ENCODE results near the gene DCLK1. TPM values are rescaled to one million over a fixed set of nuclear protein-coding genes. Genes with fewer than 3 reads are reported as not detected.
"Not testable (repeated sequence)": the region's sequence is repeated elsewhere in the genome, so short reads cannot be mapped to it uniquely, and the experiment has no call there.

DCLK1 gene
- total and polyA plus RNA-seq, 10 donors, result 2.0 to 22.1 (median 11.7) TPM

DNA sequence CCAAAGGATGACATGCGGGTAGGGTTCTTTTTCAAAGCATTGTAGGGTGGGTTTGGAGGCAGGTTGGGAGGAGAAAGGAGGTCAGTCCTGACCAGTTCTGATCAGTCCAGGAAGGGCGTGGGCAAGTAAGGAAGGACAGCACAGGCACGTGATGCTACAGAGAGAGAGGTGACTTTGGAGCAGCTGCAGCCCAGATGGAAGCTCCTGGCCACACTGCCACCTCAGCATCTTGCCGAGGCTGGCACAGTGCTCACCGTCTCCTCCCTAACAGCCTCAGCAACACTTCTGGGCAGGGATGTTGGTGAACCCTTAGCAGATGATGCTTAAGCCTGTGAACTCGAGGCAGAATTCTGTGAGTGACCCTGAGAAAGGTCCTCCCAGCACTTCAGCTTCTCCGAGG is 155.1 kb downstream of the DCLK1 start:
- intact Hi-C loops (cut with DNase I; ENCODE audit: low total_unique reads), result loop anchor here (5.0 kb wide), 1 partner anchor 296 kb away; no protein-coding TSS in a partner anchor
- Histone ChIP-seq H3K36me3 (no peaks in the 10 kb centered on the region), H3K27me3 (replicated peaks in 1 of 7) (no peaks in the 10 kb centered on the region), H3K27ac (no peak overlapping the region), H3K9me3 (peaks cover 0 to 18% (median 7%) of the 10 kb centered on the region in 8 donors), H3K4me1 (peaks cover 0 to 12% (median 4%) of the 10 kb centered on the region in 6 donors), H3K4me3 (no peak overlapping the region)
- WGBS, 5 donors, result 74 to 84% (median 78%) methylated on average over 7 of the region's 7 CpGs
- DNase-seq, result no peak
- no peak for TF ChIP-seq POLR2AphosphoS5 (IDR thresholded peaks at IDR 0.05)
- no peak for TF ChIP-seq POLR2A (IDR thresholded peaks at IDR 0.05)
- TF ChIP-seq, protein P1, sequence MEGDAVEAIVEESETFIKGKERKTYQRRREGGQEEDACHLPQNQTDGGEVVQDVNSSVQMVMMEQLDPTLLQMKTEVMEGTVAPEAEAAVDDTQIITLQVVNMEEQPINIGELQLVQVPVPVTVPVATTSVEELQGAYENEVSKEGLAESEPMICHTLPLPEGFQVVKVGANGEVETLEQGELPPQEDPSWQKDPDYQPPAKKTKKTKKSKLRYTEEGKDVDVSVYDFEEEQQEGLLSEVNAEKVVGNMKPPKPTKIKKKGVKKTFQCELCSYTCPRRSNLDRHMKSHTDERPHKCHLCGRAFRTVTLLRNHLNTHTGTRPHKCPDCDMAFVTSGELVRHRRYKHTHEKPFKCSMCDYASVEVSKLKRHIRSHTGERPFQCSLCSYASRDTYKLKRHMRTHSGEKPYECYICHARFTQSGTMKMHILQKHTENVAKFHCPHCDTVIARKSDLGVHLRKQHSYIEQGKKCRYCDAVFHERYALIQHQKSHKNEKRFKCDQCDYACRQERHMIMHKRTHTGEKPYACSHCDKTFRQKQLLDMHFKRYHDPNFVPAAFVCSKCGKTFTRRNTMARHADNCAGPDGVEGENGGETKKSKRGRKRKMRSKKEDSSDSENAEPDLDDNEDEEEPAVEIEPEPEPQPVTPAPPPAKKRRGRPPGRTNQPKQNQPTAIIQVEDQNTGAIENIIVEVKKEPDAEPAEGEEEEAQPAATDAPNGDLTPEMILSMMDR (IDR thresholded peaks at IDR 0.05 in 8 of 11, conservative IDR thresholded peaks at IDR 0.05 in 3 of 11), result no peak

DNA sequence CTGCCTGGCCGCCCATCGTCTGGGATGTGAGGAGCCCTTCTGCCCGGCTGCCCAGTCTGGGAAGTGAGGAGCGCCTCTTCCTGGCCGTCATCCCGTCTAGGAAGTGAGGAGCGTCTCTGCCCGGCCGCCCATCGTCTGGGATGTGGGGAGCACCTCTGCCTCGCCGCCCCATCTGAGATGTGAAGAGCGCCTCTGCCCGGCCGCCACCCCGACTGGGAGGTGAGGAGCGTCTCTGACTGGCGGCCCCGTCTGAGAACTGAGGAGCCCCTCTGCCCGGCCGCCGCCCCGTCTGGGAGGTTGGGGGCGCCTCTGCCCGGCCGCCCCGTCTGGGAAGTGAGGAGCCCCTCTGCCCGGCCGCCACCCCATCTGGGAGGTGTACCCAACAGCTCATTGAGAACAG is 164.2 kb downstream of the DCLK1 start:
- H3K4me3 ChIP-seq; H3K27me3 ChIP-seq (replicated peaks in 1 of 7); H3K36me3 ChIP-seq; intact Hi-C loops (cut with DNase I; ENCODE audit: low total_unique reads); H3K9me3 ChIP-seq; DNase-seq; H3K27ac ChIP-seq: not testable (repeated sequence)
- WGBS, 5 donors, result 94 to 97% (median 95%) methylated on average over 19 to 29 of the region's 29 CpGs
- H3K4me1 ChIP-seq, result peaks cover 0 to 16% (median 4%) of the 10 kb centered on the region in 6 donors

DNA sequence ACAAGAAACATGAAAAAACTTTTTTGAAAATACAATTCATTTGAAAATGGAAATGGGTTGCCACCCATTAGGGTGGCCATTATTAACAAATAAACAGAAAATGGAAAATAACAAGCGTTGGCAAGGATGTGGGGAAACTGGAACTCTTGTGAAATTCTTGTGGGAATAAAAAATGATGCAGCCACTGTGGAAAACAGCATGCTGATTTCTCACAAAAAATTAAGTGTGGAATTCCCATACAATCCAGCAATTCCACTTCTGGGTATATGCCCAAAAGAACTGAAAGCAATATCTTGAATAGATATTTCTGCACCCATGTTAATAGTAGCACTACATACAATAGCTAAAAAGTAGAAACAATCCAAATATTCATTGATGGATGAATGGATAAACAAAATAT is 165.2 kb downstream of the DCLK1 start:
- TF ChIP-seq POLR2AphosphoS5 (IDR thresholded peaks at IDR 0.05) (no peak), POLR2A (IDR thresholded peaks at IDR 0.05) (no peak)
- TF ChIP-seq, protein P1 (IDR thresholded peaks at IDR 0.05 in 8 of 11, conservative IDR thresholded peaks at IDR 0.05 in 3 of 11), result no peak
- Histone ChIP-seq H3K9me3 (peaks cover 0 to 7% (median 2%) of the 10 kb centered on the region in 8 donors), H3K36me3 (no peaks in the 10 kb centered on the region), H3K4me3 (no peak overlapping the region), H3K27ac (no peak overlapping the region), H3K4me1 (peaks cover 0 to 16% (median 4%) of the 10 kb centered on the region in 6 donors), H3K27me3 (replicated peaks in 1 of 7) (no peaks in the 10 kb centered on the region)
- intact Hi-C loops (cut with DNase I; ENCODE audit: low total_unique reads), result no loop called here
- no peak for DNase-seq
- 57 to 94% (median 89%) methylated on average over 1 of the region's 1 CpG for WGBS, 5 donors

DNA sequence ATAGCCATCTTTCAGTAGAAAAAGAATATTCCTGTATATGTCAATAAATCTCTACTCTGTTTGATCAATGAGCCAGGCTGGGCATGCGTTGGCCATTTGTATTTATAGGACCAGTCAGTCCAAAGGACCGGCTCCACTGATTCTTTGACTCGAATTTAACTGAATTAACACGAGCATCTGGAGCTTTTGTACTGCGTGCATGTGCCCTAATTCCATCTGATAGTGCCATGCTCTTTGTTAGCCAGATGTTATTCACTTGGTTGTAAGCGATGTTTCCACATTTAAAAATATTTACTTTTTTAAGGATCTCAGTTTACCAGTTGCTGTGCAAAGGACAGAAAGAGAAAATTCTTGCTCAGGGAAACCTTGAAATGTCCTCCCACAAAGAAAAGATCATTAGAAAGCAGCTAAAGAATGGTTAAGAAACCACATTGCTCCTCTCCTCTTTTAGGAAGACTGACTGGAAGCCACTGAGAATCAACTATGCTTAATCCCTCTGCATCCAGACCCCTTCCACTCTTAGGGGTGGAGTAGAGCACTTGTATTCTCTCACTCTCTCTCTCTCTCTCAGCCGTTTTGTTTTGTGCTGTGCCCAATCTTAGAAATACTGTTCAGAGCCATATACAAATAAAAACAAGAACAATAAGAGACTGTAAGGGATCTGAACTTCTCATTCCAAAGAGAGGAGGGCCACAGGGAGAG is 165.8 kb downstream of the DCLK1 start:
- Histone ChIP-seq H3K36me3 (no peaks in the 10 kb centered on the region), H3K27me3 (replicated peaks in 1 of 7) (no peaks in the 10 kb centered on the region), H3K27ac (no peak overlapping the region), H3K4me1 (peaks cover 0 to 16% (median 4%) of the 10 kb centered on the region in 6 donors), H3K9me3 (peaks cover 0 to 7% (median 2%) of the 10 kb centered on the region in 8 donors), H3K4me3 (no peak overlapping the region)
- intact Hi-C loops (cut with DNase I; ENCODE audit: low total_unique reads), result no loop called here
- 82 to 89% (median 87%) methylated on average over 7 of the region's 7 CpGs for WGBS, 5 donors
- no peak for TF ChIP-seq POLR2AphosphoS5 (IDR thresholded peaks at IDR 0.05)
- DNase-seq, result no peak

DNA sequence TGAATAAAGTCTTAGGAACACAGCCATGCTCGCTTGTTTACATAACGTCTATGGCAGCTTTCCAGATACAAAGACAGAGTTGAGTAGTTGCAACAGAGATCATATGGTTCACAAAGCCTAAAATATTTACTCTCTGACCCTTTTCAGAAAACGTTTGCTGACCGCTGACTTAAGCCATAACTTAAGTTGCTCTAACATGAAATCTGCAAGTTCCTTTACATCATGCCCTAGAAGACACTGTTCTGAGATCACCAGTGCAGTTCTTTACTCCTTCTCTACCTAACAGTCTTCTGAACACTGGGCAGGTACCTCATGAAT is 166.4 kb downstream of the DCLK1 start:
- no peak overlapping the region for H3K4me3 ChIP-seq
- no peaks in the 10 kb centered on the region for H3K36me3 ChIP-seq
- WGBS, 5 donors, result 60 to 77% (median 72%) methylated on average over 4 of the region's 4 CpGs
- DNase-seq, result no peak
- H3K27me3 ChIP-seq (replicated peaks in 1 of 7), result no peaks in the 10 kb centered on the region
- TF ChIP-seq POLR2AphosphoS5 (IDR thresholded peaks at IDR 0.05), result no peak
- TF ChIP-seq POLR2A (IDR thresholded peaks at IDR 0.05), result no peak
- TF ChIP-seq, protein P1 (IDR thresholded peaks at IDR 0.05 in 8 of 11, conservative IDR thresholded peaks at IDR 0.05 in 3 of 11), result no peak
- H3K9me3 ChIP-seq, result peaks cover 0 to 7% (median 2%) of the 10 kb centered on the region in 8 donors
- intact Hi-C loops (cut with DNase I; ENCODE audit: low total_unique reads), result no loop called here
- H3K27ac ChIP-seq, result no peak overlapping the region
- peaks cover 0 to 16% (median 4%) of the 10 kb centered on the region in 6 donors for H3K4me1 ChIP-seq

Measured in spleen (tissue), 11 donors.